HG03139 (cell line): Measurements from ENCODE around the gene DPM3.

Experiments used
- ATAC-seq: cut with Tn5 transposase; IDR thresholded peaks from one replicate; pipeline ENCODE4 v1.9.1; 2021; ENCODE audit not compliant: unreplicated experiment

DPM3 gene

GRCh38 chr1:155103325-155103724, 37.0 kb downstream of the DPM3 start:
- ATAC-seq, result no peak

- no peak for ATAC-seq
Observed at GRCh38 chr1:155099331-155099730, 41.0 kb downstream of the DPM3 start.

DNA sequence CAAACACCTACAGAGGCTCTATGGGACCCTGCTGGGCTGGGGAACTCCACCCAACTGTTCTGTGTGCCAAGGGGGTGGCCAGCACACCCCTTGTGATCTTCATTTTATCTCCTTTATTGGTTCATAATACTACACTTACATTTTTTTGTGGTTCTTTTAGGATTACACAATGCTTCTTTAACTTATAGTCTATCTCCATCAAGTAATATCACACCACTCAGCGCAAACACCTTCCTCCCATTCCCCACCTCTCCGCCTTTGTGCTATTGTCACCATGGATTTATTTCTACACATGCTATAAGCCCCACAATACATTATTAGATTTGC, 45.7 kb downstream of the DPM3 start:
- ATAC-seq, result no peak

- no peak for ATAC-seq
Observed at GRCh38 chr1:155093911-155094621, 46.3 kb downstream of the DPM3 start.

DNA sequence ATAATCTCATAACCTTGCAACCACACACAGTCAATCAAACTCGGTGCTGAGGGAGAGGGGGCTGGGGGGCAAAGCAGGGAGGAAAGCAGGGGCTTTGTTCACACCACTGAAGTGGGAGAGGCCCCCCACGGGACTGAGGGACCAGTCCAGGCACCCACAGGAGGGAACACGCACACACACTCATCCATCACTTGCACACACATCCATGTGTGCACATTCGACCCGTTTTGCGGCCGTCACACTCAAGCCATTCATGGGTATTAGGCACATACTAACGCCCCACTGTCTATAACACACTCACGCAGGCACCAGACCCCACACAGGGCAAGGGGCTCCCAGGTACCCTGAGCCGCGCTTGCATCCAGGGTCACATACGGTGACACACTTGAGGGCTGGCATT, 47.7 kb downstream of the DPM3 start:
- no peak for ATAC-seq

DNA sequence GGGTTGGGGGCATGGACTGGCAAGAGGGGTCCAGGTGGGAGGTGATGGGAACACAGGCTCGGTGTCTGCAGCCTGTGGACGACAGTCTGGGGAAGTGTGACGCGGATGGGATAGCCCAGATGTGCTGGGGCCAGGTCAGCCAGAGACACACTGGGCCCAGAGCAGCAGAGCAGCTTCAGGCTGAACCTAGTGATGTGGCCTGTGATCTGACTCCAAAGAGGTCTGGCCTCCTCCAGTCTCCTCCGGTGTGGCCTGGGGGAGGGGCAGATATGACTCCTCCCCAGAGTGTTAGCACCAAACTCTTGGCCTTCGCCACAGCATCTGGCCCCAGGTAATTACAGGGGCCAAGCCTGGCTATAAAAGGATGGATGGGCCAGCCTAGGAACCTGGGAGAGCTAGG, 48.2 kb downstream of the DPM3 start:
- no peak for ATAC-seq

DNA sequence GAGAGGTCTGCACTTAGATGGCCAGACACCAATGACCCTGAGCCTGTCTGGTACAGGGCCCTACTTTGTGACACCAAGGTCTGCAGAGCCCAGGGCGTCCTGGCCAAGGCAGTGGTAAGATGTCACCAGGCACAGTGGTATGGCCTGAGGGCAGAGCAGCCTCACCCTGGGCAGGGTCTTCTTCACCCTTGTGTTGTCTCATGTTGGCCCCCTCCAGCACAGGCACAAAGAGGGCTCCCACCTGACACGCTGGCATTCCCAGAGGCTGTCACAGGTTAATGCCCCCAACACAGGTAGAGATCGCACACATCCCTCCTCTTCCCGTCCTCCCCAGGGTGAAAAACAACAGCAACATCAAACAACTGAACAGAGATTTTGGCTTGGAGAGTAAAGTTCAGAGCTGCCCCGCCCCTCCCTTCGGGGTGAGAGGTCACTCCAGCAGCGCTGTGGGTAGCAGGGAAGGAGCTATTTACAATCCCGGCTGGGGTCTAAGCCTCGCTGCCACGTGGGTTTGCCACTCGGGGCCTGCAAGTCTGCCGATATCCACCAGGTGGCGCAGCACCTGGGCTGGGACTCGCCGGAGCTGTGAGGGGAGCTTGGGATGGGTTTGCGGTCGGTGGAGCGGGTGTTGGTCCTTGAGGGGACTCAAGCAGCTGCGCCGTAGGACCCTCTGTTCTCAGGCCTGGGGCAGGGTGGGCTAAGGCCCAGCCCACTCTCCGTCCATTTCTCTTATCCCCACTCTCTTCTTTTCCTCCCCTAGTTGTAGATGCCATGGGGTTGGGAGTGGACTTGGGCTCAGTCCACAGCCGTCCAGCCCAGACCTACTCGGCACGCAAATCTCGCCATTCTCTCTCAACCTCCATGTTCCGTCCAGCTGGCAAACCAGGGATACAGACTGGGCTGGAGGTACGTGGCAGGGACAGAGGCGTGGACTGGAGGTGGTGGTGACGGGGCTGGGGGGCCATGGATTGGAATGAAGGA, 49.0 kb downstream of the DPM3 start:
- no peak for ATAC-seq
